GM19328 (cell line): Measurements from ENCODE around the gene CHRND.
"Not testable (repeated sequence)": the region's sequence is repeated elsewhere in the genome, so short reads cannot be mapped to it uniquely, and the experiment has no call there.

ENCODE experiments used
- ATAC-seq: cut with Tn5 transposase; IDR thresholded peaks from one replicate; pipeline ENCODE4 v1.9.1; 2021; ENCODE audit warnings: mild to moderate bottlenecking, moderate library complexity; ENCODE audit not compliant: unreplicated experiment

Gene CHRND

DNA sequence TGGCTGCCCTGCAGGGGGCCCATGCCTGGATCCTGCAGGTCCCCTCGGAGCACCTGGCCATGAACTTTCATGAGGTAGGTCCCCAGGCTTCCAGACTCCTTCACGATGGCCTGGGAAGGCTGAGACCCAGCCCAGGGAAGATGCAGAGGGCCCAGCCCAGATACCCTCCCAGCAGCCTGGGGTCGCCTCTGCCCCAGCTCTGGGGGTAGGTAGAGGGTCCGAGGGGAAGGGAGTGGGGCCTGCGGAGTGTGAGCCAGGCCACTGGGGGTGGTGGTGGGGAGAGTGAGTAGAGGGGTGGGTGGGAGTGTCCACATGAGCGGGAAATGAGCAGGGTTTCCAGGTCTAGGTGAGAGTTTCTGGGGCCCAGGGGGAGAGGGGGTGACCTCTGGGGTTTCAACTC lies 1.2 kb upstream of the CHRND start:
- ATAC-seq: no peak

DNA sequence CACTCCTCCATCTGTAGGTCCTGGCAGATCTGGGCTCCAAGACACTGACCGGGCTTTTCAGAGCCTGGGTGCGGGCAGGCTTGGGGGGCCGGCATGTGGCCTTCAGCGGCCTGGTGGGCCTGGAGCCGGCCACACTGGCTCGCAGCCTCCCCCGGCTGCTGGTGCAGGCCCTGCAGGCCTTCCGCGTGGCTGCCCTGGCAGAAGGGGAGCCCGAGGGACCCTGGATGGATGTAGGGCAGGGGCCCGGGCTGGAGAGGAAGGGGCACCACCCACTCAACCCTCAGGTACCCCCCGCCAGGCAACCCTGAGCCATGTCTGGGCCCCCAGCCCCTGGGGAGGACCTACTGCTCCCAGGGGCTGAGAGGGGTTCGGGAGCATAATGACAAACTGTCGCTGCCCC lies 761 bp upstream of the CHRND start:
- no peak for ATAC-seq

DNA sequence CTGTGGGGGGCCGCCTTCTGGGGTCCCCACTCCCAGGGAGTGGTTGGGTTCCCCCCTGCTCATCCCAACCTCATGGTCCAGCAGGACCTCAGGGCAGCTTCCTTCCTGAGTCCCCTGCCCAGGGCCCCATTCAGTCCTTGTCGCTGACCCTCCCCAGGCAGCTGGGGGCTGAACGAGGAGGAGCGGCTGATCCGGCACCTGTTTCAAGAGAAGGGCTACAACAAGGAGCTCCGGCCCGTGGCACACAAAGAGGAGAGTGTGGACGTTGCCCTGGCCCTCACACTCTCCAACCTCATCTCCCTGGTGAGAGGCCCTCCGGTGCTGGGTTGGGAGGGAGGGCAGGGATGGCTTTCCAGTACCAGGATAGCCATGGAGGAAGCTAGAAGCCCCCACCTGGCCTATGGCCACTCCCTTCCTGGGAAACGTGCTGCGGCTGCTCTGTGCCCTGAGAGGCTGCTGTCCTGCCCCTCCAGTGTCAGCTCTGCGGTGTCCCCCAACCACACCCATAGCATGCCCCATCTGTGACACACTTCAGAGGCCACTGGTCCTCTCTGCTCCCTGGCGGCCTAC lies 497 bp downstream of the CHRND start:
- no peak for ATAC-seq

DNA sequence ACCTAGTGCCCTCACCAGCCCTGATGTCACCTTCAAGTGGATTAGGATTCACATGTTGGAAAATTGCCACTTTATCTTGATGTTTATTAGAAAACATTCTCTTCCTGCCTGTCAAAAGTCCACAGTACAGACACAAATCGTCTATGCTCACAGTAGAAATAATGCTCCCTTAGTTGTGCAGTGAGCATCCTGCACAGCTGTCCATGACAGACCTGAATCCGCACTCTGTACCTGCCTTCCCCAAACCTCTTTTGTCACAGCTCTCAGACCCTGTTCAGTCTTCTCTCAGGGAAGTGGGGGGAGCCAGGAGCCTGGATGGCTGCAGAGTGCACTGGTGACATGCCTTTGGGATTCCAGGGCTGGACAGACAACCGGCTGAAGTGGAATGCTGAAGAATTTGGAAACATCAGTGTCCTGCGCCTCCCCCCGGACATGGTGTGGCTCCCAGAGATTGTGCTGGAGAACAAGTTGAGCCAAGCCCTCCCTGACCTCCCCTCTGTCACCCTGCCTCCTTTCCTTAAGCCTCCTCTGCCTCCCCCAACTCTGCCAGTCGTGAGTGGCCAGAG lies 2.0 kb downstream of the CHRND start:
- no peak for ATAC-seq

DNA sequence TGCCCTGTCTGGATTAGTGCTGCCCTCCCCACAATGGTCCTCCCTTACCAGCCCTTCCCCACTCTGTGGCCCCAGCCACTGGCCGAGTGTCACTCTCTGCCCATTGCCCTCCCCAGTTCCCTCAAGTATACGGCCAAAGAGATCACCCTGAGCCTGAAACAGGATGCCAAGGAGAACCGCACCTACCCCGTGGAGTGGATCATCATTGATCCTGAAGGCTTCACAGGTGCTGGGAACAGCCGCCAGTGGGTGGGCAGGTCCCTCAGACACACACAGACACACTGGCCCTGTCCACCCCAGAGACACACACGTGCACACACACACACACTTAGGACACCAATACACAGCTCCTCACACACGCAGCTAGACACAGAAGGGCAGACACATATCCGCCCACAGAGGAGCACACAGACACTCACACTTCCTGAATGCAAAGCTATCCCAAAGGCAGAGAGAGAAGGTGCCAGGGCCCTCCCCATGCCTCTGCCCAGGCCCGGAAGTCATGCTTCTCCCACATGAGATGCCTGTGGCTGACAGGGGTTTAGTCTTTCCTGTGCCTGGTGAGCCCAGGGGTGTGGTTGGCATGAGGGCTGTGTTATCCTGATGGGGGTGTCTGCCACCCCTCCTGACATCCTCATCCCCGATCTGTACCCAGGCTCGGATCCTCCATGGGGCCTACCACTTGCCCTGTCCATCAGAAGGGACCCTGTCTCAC lies 2.9 kb downstream of the CHRND start:
- ATAC-seq: no peak

DNA sequence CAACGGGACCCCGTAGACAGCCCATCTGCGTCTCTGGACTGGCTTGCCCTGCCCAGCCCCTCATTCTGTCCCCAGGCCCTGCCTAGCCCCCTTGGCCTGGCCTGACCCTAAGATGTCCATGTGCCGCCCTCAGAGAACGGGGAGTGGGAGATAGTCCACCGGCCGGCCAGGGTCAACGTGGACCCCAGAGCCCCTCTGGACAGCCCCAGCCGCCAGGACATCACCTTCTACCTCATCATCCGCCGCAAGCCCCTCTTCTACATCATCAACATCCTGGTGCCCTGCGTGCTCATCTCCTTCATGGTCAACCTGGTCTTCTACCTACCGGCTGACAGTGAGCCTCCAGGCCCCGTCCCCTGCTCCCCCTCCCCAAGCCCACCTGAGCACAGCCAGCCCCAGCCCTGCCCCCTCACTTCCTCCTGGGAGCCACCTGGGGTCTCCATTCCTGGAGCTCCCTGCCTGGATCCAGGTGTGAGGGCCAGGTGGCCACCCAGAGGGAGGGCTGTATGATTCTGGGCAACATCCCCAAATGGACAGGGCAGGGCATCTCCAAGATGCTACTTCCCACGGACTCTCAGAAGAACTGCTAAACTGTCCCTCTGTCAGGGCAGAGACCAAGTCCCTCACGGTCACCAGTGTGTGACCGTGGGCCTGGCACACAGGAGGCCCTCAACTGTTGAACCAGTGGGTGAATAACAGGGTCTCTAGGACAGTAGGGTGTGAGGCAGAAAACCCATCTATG lies 4.0 kb downstream of the CHRND start:
- ATAC-seq: no peak

DNA sequence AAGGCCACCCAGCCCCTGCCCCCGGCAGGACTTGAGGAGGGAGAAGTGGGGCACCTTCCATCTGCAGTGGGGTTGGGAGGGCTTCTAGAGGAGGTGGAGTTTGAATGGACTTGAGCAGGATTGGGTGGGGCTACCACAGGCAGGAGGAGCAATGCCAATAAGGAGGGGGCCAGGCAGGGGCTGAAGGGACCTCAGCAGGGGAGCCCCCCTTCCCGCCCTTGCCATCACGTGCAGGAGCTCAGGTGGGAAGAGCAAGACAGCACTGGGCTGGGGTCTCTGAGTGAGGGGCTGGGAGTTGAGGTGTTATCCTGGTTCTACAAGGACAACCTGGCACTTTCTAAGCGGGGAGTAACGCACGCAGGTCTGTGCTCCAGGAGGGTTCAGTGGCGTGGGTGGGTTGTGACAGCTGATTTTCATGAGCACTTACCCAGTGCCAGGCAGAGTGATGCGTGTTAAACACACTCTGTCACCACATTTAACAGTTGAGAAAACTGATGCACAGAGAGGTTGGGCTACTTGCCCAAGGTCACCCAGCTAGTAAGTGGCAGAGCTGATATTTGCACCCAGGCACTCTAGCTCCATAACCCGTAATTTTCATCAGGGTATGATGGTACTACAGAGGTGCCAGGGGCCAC lies 4.8 kb downstream of the CHRND start:
- ATAC-seq: no peak

DNA sequence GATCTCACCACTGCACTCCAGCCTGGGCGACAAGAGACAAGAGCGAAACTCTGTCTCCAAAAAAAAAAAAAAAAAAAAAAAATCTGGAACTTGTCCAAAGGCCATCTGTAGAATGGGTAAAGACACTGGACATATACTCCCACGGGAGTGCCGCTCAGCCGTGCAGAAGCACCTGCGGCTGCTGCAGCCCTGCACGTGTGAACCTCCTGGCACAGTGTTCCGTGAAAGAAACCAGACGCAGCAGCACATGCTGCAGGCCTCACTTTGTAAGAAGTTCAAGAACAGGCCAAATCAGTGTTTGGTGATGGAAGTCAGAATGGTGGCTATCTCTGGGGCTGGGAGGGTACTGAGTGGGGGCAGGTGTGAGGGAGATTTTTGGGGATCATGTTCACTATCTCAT lies 6.5 kb downstream of the CHRND start:
- ATAC-seq: no peak

DNA sequence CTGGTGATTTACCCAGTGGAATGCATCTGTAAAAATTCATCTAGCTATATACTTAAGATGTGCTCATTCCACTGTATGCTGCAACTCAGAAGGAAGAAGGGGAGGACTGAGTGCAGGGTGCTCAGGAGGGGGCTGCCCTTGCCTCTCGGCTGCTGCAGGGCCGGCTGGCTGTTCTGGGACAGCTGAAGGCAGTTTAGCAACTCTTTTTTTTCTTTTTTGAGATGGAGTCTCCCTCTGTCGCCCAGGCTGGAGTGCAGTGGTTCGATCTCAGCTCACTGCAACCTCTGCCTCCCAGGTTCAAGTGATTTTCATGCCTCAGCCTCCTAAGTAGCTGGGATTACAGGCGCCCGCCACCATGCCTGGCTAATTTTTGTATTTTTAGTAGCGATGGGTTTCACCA lies 6.9 kb downstream of the CHRND start:
- ATAC-seq: not testable (repeated sequence)

DNA sequence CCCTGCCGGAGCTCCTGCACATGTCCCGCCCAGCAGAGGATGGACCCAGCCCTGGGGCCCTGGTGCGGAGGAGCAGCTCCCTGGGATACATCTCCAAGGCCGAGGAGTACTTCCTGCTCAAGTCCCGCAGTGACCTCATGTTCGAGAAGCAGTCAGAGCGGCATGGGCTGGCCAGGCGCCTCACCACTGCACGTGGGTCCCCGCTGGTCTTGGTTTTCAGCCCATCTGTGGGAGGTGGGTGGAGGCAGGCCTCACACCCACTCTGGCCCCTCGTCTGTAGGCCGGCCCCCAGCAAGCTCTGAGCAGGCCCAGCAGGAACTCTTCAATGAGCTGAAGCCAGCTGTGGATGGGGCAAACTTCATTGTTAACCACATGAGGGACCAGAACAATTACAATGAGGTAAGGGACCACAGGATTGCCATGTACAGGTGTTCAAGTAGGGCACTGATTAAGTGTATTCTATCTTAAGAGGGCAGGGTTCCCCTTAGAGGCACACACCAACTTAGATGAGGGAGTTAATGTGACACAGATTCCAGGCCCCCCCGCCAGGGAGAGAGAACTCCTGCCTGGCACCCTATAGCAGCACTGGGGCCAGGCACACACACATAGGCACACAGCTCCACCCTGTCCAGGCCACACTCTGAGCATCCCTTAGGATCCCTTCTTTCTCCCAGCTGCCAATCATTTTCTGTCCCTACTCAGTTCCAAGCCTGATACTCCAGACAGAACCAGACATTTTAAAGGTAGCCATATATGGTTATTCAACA lies 8.2 kb downstream of the CHRND start:
- no peak for ATAC-seq

DNA sequence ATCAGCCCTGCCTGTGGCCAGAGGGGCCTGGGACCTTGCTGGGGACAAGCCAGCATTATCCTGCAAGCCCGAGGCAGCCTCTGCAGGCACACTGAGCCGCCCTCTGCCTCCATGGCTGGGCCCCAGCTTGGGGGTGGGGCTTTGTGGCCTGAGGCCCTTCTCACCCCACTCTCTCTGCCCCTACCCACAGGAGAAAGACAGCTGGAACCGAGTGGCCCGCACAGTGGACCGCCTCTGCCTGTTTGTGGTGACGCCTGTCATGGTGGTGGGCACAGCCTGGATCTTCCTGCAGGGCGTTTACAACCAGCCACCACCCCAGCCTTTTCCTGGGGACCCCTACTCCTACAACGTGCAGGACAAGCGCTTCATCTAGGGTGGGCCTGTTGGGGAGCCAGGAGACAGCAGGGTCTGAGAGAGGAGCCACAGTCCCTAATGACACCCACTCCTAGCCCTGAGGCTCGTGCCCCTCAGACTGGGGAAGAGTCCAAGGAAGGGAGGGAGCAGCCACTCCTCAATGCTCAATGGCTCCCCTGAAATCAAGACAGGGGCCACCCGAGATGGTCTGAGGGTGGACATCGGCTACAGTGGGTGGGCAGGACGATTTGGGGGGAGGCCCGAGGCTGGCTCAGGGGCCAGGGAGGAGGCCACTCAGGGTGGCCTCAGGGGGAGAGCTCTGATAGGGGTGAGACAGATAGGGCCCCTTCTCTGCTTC lies 9.1 kb downstream of the CHRND start:
- no peak for ATAC-seq

DNA sequence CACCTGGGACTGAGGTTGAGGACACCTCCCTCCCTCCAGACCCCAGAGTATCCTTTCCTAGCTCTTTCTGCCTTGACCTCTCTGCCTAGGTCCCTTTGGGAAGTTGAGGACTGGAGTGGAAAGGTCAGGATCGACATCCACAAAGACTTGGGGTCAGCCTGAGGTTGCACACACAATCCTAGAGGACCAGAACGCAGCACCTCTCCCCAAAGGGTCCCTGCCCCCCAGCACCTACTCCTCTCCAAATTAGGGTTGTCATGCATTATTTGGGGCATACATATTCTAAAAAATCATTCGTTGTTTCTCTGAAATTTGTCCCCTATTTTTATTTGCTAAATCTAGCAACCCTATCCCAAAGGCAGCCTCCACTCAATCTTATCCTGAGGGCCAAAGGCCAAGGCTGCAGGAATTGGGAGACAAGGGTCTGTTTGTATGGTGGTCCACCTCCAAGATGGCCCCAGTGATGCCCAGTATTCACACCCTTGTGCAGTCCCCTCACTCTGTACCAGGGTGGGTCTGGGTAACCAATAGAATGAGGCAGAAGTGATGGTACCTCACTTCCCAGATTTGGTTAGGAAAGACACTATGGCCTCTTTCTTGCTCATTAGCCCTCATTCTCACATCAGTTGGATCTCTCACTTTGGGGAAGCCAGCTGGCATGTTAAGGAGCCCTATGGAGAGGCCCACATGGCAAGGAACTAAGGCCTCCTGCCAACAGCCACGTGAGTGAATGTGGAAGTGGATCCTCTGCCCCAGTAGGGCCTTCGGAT lies 10.0 kb downstream of the CHRND start:
- no peak for ATAC-seq

DNA sequence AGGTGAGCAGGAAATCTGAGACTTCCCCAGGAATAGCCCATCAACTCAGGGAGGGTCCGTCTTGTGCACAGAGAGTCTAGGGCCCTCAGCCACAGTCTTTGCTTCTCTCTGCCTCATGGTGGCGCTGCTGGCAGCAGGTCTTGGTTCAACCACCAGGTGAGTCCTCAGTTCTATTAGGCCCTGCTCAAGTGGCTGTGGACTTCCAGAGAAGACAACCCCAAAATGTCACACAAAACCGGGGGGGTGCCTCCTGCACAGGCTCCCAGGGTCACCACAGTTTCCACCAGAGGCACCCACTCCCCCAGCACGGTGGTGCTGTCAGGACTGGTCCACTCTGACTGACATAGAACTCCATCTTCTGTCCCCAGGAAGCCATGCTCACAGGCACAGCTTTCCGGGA lies 11.1 kb downstream of the CHRND start:
- ATAC-seq: no peak

DNA sequence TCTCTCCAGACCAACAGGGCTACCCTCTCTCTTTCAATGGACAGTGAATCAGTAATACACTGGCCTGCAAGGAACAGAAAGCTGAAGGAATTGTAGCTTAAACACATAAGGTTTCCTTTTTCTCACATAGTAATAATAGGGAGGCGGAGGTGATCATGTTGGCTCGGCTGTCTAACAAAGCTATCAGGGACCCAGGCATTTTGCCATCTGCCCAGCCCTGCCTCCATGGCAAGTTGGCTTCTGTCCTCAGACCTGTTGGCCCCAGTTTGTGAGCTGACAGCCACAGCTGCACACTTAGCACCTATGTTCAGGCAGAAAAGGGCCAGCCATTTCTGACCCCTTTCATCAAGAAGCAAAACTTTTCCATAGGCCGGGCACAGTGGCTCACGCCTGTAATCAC lies 11.5 kb downstream of the CHRND start:
- ATAC-seq: no peak

DNA sequence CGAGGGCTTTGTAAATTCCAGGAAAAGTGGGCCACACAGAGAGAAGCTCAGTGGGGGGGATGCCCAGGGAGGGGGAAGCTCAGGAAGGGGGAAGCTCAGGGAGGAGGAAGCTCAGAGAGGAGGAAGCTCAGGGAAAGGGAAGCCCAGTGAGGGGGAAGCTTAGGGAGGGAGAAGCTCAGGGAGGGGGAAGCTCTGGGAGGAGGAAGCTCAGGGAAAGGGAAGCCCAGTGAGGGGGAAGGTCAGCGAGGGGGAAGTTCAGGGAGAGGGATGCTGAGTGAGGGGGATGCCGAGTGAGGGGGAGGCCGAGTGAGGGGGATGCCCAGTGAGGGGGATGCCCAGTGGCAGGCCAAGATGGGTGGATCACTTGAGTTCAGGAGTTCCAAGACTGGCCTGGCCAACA lies 12.7 kb downstream of the CHRND start:
- ATAC-seq: no peak

DNA sequence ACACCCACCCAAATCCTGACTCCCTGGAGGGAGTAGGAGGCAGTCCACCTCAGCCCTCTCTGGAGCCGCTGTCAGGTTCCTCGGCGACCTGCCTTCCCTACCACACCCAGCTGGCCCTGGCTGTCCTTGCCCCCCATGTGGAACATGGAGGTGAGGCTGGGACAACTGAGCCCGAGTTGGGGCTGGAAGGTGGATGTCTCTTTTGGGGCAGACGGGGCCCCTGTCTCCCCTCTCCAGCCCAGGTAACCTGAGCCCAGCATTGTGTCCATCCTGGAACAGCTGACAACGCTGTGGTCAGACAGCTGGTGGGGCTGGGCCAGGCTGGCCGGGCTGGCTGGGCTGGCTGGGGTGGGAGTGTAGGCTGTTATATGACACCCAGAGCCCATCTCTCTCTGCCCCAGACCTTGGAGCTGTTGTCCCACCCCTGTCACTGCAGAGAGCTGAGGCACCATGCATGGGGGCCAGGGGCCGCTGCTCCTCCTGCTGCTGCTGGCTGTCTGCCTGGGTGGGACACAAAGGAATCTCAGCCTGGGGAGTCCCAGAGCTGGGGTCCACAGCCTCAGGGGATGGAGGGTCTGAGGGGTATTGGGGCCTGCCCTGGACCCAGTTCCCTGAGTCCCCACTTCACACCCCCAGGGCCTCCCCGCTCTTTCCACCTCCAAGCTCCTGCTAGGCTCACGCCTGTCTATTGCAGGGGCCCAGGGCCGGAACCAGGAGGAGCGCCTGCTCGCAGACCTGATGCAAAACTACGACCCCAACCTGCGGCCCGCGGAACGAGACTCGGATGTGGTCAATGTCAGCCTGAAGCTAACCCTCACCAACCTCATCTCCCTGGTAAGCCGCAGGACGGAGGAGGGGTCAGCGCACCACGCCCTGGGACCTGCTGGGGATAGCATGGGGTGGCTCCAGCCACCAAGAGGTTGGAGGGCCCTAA lies 13.6 kb downstream of the CHRND start, which contains the start of gene CHRNG:
Gene CHRNG (plus strand): TSS at position 395 of the 934 bp plus-strand sequence. CDS start 56 bp downstream, at position 451.
- ATAC-seq: no peak

DNA sequence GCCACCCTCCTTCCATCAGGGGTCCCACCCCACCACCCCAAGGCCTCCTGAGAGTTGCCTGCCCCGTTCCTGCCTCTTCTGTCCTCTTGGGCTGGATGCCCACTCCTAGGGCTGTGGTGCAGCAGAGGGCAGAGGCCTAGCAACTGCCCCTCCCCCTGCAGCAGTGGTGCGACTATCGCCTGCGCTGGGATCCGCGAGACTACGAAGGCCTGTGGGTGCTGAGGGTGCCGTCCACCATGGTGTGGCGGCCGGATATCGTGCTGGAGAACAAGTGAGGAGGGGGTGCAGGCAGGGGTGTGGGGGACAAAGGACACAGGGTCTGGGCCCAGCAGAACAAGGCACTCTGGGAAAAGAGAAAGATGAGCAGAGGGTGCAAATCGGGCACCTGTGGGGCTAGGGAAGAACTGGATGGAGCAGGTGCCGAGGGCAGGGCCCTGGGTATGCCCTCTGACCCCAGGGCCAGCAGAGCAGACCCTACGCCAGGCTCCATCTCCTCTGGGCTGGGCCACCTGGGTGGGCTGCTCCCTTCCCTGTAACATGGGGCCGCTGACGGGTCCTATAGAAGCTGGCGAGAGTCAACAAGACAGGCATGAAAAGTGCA lies 14.6 kb downstream of the CHRND start:
- no peak for ATAC-seq
